NCI-H2196 treated with DMSO at 0.1 percent for 48 hours (cell line): ENCODE measurements around the gene CCNYL1.

Experiments used
- DNase-seq: peaks from one replicate; lab custom pipeline; 2025; ENCODE audit not compliant: unreplicated experiment; lab: John Stamatoyannopoulos, UW

CCNYL1 gene

DNA sequence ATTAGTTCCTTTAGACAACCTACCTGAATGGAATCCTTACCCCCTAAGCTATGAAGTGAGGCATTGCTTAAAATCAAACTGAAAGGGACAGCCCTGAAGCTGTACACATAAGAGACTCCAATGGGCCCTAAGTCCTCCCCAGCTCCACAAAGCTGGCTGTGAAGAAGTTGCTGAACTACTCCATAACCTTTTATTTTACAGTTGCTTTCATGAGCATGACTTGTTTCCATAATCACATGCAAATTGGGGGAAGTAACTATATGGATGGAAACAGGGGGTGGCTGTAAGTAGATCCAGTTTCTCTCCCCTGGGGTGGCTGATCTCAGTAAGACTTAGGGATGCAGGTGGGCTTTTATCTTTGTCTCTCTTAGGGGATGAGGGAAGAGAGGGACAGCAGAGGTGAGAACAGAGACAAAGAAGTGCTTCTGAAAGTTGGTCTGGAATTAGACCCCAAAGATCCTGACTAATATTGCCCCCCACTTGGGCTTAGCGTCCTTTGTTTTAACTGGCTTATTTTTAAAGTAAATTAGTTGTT lies 52.7 kb downstream of the CCNYL1 start:
- DNase-seq = no peak

DNA sequence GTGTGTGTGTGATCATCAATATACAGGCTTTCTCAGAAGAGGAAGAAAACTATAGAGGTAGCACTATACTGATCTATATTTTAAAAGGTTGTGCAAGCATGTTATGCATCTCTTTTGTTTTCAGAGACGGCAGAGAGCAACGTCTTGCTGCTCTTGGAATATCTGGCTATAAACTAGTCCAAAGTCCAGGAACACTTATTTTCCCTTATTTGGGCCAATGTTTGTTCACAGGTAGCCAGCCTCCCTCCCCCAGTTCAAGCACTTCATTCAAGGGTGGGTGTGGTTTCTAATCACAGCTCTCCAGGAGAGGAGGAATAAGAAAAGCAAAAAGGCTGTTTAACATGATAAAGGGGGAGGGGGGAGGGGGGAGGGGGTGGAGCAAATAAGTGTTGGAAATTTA lies 54.1 kb downstream of the CCNYL1 start:
- DNase-seq = peak; percentile 21

DNA sequence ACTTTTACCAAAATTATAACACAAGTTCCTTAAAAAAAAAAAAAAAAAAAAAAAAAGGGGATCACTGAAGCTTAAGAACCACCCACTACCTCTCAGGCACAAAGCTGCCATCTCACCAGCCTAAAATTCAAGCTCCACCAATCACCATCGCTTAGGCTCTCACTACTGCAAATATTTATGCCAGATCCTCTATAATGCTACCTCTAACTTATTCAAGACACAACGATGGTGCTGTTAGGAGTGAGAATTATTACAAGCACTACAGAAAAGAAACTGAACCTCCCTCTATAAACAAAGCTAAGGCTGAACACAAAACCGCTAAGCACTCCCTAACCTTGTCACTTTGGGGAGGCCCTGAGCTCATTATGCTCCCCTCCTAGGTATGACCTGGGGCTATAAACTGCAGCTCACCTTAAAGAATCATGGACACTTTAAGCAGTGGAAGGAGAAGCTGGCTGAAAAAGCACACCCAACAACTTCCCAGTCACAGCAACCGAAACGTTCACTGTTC lies 54.7 kb downstream of the CCNYL1 start:
- DNase-seq = no peak

DNA sequence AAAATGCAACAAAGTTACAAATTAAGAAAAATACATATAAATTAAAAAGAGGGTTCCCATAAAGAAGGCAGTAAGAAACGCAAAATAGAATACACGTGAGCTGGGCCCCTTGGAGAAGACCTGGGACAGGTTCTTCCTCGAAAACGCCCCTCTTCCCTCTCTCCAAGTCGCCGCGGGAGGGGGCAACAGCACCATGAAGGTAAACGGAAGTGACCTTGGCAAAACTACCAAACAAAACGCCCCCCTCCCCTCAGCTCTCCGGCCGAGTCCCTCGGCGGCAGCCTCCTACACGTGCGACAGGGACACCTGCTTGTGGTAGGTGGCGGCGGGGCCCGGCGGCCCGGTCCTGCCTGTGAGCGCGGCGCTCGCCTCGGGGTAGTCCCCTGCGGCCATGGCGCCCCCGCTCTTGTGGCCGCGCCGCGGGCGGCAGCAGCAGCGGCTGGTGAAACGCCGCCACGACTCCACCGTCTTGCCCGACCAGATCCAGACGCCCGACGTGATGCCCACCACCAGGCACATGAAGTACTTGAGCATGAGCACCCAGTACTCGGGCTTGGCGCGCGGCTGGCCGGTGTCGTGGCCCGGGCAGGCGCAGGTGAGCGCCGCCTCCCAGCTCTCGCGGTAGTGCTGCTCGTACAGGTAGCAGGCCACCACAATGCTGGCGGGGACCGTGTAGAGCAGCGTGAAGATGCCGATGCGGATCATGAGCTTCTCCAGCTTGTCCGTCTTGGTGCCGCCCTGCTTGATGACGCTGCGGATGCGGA lies 55.4 kb downstream of the CCNYL1 start:
- no peak for DNase-seq

DNA sequence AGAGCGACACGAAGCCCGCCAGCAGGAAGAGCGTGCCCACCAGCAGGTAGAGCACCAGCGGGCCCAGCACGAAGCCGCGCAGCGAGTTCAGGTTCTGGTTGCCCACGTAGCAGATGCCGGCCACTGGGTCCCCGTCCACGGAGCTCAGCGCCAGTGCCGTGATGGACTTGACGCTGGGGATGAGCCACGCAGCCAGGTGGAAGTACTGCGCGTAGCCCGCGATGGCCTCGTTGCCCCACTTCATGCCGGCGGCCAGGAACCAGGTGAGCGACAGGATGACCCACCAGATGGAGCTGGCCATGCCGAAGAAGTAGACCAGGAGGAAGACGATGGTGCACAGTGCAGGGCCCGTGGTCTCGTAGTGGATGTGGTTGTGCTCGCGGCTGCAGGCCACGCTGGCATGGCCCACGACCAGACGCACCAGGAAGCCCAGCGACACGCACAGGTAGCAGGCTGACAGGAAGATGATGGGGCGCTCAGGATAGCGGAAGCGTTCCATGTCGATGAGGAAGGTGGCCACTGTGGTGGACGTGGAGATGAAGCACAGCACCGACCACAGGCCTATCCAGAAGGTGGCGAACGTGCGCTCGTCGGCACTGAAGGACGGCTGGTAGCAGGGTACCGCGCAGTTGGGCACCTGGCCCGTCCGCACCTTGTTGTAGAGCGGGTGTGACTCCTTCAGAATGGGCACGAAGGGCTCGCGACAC lies 56.2 kb downstream of the CCNYL1 start:
- no peak for DNase-seq

DNA sequence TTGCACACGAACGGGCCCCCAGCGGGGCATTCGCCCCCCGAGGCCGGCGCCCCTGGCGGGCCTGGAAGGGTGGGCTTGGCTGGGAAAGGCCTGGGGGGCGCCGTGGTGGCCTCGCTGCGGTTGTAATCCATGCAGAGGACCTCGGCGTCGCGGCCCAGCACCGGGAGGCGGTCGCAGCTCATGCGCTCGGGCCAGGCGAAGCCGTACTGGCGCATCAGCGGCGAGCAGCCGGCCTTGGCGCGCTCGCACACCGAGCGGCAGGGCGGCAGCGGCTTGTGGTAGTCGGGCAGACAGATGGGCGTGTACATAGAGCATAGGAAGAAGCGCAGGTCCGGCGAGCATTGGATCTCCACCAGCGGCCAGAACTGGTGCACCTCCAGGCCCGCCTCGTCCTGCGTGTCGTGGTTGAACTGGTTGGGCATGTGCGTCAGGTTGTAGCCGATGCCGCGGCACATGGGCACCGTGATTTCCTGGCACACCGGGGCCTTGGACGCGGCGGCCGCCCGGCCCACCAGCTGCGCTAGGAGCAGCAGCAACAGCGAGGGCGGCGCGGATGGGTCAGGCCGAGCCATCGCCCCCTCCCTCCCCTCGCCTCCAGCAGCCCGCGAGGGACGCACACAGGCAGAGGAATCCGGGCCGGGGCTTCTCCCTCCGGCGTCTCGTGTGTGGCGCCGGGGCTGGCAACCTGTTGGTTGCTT lies 56.9 kb downstream of the CCNYL1 start:
- DNase-seq = no peak

DNA sequence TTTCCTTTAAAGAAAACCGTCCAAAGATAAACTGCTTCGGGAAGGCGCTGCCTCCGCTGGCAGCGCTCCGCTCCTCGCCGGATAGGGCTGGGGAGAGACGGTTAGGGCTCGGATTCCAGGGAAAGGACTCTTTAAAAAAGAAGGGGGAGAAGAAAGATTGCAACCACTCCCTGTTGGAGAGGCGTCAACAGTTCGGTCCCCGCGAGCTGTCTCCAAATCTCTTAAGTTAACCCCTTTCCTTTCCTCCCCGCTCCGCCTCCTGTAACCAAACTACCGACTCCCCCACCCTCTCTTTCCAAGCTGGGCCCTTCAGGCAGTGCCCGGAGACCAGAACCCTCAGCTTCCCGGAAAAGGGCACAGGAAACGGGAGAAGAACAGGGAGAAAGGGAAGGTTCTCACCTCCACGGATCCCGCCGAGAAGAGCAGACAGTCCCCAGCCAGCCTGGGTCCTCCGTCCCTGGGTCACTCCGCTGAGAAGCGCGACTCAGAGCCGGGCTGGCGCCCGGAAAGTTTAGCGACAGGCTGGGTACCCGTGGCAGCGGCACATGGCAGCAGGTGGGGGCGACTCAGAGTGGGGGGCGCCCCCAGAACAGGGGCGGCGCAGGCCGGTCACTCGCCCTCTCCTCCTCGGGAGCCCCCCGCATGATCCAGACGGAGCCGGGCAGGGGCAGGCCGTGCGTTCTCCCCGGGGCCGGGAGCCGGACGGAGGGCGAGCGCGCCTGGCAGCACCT lies 57.6 kb downstream of the CCNYL1 start:
- no peak for DNase-seq

DNA sequence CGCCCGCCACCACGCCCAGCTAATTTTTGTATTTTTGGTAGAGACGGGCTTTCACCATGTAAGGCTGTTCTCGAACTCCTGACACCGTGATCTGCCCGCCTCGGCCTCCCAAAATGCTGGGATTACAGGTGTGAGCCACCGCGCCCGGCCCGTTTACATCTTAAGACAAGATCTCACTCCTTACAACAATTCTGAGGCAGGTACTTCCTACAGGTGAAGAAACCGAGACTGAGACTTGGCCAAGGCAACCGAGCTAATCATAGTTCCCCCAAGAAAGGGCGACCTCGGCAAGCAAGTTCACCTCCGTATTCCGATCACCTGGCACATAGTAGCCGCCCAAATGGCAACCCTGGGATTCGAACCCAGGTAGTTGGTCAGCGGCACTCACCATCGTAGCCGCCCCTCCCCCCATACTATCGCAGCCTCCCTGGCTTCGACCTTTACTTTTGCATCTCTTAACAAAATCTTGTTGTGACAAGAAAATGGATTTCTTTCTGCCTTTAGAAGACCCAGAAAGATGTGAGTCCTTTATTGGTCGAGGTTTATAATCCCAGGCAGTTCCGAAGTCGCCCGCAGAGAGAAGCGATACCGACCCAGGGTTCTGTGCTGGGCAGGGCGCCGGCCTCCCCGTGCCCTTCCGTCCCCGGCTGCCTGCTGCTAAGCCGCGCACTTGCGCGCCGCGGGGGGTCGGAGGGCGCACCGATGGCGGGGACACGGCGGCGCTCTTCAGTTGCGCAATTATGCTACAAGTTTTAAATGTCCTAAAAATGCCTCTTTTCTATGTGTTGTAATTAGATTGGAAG lies 59.4 kb downstream of the CCNYL1 start:
- no peak for DNase-seq

DNA sequence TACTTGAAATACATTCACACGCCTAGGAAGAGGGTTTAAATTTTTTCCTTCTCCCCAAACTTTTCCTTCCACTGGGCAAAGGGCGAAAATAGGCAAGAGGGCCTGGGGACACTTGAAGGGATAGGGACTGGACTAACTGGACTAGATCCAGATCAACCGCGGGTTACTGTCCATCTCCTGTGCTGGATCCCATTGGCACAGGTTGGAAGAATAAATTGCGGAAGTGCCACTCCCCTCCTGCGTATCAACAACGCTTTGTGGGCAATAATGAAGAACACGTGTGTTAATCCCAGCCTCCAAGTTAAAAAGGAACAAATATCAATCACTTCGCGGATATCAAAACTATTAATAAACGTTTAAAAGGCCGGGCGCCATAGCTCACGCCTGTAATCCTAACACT lies 60.0 kb downstream of the CCNYL1 start:
- no peak for DNase-seq

DNA sequence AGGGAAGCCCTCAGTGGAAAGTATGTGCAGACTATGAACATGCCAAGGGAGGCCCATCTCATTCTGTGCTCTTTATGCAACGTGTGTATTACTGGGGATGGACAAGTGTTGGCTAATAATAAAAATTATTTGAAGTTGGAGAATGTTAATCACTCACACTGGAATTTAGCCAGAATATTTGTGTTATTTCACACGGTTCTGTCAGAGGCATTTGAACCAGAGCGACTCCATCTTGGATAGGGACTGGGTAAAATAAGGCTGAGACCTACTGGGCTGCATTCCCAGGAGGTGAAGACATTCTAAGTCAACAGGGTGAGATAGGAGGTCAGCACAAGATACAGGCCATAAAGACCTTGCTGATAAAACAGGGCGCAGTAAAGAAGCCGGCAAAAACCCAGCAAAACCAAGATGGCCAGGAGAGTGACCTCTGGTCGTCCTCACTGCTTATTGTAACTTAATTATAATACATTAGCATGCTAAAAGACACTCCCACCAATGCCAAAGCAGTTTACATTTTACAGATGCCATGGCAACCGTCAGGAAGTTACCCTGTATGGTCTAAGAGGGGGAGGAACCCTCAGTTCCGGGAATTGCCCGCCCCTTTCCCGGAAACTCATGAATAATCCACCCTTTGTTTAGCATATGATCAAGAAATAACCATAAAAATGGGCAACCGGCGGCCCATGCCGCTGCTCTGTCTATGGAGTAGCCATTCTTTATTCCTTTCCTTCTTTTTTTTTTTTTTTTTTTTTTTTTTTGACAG lies 60.8 kb downstream of the CCNYL1 start:
- DNase-seq = no peak

DNA sequence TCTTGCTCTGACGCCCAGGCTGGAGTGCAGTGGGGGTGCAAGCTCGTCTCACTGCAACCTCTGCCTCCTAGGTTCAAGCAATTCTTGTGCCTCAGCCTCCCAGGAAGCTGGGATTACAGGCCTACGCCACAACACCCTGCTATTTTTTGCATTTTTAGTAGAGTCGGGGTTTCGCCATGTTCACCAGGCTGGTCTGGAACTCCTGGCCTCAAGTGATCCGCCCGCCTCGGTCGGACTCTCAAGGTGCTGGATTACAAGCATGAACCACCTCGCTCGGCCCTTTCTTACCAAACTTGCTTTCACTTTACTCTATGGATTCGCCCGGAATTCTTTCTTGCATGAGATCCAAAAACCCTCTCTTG lies 61.4 kb downstream of the CCNYL1 start:
- DNase-seq = no peak

DNA sequence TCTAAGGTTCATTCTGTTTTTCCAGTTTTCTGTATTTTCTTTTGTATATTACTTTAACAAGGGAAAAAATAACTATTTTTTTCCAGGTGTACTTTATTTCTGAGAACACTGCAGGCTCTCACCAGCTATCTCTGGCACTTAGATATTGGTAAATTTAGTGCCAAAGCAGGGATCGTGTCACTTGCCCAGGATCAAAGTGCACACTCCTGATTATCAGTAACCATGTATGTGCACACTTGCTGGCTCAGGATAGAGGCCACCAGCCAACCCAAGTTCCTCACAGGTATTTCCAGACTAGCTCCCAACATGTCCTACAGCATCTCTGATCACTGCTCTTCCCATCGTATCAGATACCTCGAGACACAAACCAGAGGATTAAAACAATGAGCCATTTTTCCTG lies 64.0 kb downstream of the CCNYL1 start:
- no peak for DNase-seq

DNA sequence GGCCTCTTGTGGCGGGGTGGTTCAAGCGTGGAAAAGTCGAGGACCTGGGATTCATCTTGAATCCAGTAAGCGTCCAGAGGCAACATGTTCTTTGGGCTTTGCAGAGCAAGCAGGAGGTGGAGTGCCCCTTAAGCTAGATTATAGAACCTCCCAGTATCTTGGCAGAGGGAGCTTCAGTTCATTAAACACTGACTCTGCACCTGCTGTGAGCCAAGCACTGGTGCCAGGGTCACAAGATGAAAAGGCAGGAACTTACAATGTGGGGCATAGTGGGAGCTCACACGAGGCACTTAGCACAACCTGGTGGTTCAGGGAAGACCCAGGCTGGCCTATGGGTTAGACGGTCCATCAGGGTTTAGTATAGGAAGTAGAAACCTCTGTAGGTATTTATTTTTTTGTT lies 65.7 kb downstream of the CCNYL1 start:
- no peak for DNase-seq

DNA sequence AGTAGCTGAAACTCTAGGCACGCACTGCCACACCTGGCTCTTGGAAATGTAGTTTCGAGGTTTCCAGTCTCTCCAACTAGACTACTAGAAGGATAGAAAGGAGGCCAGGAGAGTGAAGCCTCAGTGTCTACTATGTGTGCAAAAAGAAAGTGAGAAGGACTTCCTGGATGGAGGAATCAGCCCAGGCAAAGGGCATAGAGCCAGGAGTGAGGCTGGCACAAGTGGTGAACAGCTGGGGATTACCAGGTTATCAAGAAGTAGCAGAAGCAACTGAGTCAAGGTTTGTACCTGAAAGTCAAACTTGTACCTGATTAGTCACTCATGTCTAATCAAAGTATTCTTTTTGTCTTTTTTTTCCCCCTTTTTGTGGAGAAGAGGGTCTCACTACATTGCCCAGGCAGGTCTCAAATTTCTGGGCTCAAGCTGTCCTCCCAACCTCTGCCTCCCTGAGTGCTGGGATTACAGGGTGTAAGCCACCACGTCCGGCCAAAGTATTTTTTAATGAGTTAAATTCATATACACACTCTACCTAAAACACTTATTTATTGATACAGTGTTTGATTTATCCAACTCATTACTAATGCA lies 67.0 kb downstream of the CCNYL1 start:
- DNase-seq = no peak

DNA sequence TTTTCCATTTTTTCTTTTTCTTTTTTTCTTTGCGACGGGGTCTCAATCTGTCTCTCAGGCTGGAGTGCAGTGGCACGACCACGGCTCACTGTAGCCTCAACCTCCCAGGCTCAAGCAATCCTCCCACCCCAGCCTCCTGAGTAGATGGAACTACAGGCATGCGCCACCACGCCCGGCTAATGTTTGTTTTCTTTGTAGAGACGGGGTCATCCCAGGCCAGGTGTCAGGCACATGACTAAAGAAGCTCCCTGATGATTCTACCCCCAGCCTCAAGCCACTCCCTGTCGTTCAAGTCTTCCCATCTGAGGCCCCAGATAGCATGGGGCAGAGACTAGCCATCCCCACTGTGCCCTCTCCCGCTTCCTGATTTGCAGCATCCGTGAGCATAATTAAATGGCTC lies 68.1 kb downstream of the CCNYL1 start:
- no peak for DNase-seq

DNA sequence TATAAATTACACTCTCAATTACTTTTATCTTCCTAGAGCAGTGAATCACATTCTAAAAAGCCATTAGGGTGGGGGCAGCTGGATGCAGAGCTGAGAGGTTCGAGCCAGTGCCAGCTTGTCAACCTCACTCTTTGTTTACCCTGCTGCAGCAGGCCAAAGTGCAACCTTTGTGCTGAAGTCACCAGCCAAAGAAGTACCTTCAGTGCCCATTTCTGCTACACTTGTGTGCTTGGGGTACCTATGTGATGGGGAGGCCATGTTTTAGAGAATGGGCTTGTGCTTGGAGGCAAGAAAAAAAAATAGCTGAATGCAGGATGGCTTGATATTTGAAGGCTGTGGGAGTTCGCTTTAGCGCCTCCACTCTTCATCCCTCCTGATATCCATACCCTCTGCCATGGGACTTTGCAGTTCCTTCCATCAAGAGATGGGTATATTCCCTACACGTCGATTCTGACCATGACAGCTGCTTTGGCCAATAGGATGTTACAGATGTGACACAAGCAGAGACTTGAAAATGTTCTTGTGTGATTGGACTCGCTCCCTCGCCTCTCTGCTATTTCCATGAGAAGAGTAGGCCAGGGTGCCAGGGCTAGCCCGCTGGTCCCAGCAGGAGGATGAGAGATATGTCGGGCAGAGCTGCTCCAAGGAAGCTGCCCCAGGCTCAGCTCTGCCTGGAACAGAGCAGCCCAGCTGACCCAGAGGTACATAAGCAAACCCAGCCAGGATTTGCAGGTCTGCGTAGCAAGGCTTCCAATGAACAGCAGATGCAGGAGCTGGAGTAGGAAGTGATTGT lies 71.0 kb downstream of the CCNYL1 start:
- no peak for DNase-seq

DNA sequence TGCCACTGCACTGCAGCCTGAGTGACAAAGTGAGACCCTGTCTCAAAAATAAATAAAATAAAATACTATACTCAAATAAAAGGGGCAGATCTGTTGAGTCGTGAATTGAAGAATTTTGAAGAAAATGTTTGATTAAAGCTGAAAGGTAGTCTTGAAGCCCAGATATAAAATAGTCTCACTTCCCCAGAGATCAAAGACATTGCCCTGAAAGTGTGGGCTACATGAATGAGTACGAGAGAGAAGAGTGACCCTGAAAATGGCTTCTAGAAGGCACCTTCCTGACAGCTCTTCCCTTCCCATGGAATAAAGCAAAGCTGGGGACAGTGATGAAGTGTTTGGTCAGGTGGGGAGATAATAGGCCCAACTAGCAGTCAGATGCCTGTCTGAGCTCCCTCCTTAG lies 72.1 kb downstream of the CCNYL1 start:
- no peak for DNase-seq

DNA sequence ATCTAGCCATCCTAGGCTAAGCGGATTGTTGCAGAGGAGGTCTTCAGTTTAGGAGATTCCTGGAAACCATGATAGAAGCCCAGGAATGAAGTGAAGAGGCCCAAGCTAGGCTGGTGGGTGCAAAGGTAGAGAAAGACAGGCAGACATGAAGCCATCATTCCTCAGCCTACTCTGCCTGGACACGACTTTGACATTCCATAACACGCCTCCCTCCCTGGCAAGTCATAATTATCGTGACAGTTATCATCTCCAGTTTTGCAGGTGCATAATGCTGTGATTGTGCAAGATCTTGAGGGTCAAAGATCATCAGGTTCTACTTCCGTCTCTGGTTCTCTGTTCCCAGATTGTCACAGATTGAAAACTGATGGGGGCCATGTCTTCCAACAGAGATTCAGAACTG lies 73.5 kb downstream of the CCNYL1 start:
- no peak for DNase-seq
